ENCODE data around the gene ASIC2.

The ASIC2 gene

DNA sequence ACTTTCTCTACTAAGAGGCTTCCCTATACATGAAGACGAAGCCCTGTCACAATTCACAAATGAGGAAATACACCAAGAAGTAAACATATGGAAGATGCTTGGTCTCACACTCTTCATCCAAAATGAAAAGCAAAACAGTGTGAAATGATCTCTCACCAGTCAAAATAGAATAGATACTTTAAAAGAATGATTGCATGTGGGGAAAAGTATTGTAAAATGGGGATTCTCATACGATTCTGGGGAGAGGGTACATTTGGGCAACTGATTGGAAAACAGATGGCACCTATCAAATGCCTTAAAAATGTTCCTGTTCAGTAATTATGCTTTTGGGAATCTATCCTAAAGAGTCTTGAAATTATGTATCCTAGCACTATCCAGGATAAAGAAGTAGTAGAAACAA is 78.1 kb downstream of the ASIC2 start:
- DNase-seq (ENCODE audit: low read depth) = no peak
- TF ChIP-seq, protein P1, sequence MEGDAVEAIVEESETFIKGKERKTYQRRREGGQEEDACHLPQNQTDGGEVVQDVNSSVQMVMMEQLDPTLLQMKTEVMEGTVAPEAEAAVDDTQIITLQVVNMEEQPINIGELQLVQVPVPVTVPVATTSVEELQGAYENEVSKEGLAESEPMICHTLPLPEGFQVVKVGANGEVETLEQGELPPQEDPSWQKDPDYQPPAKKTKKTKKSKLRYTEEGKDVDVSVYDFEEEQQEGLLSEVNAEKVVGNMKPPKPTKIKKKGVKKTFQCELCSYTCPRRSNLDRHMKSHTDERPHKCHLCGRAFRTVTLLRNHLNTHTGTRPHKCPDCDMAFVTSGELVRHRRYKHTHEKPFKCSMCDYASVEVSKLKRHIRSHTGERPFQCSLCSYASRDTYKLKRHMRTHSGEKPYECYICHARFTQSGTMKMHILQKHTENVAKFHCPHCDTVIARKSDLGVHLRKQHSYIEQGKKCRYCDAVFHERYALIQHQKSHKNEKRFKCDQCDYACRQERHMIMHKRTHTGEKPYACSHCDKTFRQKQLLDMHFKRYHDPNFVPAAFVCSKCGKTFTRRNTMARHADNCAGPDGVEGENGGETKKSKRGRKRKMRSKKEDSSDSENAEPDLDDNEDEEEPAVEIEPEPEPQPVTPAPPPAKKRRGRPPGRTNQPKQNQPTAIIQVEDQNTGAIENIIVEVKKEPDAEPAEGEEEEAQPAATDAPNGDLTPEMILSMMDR (IDR thresholded peaks at IDR 0.05; ENCODE audit: insufficient read depth, low read depth, low read length, missing control alignments) = no peak
- H3K4me3 ChIP-seq (ENCODE audit: low read length) = no peak overlapping the region

- TF ChIP-seq, protein P1 (IDR thresholded peaks at IDR 0.05; ENCODE audit: insufficient read depth, low read depth, low read length, missing control alignments) = no peak
Observed at GRCh38 chr17:33210285-33210684, 82.8 kb downstream of the ASIC2 start.

DNA sequence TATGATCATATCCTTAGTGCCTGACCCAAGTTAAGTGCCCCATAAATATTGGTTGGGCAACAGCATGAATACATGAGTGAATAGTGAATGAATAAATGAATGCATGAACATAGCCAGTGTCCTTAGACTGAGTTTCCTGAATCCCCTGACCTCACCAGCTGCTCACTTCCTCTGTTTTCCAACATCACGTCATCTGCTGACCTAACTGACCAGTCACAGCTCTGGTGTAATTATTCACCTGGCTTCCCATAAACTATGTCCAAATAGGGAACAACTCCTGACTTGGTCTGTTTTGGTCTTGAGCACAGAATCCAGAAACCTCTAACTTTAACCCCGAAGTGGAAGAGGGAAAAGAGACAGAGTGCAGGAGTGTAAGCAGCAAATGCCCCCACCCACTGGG is 83.4 kb downstream of the ASIC2 start:
- no peak overlapping the region for H3K4me3 ChIP-seq (ENCODE audit: low read length)
- TF ChIP-seq, protein P1 (IDR thresholded peaks at IDR 0.05; ENCODE audit: insufficient read depth, low read depth, low read length, missing control alignments) = no peak
- DNase-seq (ENCODE audit: low read depth) = no peak

More at GRCh38 chr17:33210285-33210684, 82.8 kb downstream of the ASIC2 start:
- no peak for DNase-seq (ENCODE audit: low read depth)
- H3K4me3 ChIP-seq (ENCODE audit: low read length) = no peak overlapping the region

- TF ChIP-seq, protein P1 (IDR thresholded peaks at IDR 0.05; ENCODE audit: insufficient read depth, low read depth, low read length, missing control alignments) = no peak
- no peak for DNase-seq (ENCODE audit: low read depth)
- H3K4me3 ChIP-seq (ENCODE audit: low read length) = no peak overlapping the region
Observed at GRCh38 chr17:33207231-33207630, 85.9 kb downstream of the ASIC2 start.

DNA sequence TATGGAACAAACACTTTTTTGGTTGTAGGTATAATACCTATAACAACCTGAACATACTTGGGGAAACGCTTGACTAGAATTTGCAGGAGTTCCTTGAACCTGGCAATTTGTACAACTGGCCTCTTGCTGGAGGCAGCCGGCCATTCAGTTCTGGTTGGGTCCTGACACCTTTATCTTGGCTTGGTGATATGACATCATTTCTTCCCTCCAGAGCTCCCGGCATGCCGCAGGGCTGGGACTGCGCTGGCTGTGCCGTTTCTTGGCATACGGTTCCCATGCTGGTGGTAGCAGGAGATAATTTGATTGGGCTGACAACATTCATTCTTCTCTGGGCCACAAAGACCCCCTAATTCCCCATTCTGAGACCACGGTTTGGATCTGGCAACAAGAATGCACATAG is 87.5 kb downstream of the ASIC2 start:
- no peak overlapping the region for H3K4me3 ChIP-seq (ENCODE audit: low read length)
- TF ChIP-seq, protein P1 (IDR thresholded peaks at IDR 0.05; ENCODE audit: insufficient read depth, low read depth, low read length, missing control alignments) = no peak
- no peak for DNase-seq (ENCODE audit: low read depth)

DNA sequence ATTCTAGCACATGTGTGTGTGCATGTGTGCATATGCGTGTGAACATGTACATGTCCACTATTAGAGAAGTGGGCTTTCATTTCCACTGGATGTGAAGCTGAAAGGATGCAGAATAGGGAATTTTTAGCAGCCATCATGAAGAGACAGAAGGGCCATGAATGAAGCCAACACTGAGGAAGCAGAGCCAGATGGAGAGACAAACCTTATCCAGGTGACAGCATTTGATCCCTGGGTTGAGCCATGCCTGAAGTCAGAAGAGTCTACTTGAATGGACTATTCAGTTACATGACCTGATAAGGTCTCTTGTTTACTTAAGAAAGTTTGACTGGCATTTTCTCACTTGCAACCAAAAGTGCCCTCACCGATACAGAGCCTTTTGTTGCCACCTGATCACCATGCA is 88.4 kb downstream of the ASIC2 start:
- no peak overlapping the region for H3K4me3 ChIP-seq (ENCODE audit: low read length)
- TF ChIP-seq, protein P1 (IDR thresholded peaks at IDR 0.05; ENCODE audit: insufficient read depth, low read depth, low read length, missing control alignments) = no peak
- DNase-seq (ENCODE audit: low read depth) = no peak

DNA sequence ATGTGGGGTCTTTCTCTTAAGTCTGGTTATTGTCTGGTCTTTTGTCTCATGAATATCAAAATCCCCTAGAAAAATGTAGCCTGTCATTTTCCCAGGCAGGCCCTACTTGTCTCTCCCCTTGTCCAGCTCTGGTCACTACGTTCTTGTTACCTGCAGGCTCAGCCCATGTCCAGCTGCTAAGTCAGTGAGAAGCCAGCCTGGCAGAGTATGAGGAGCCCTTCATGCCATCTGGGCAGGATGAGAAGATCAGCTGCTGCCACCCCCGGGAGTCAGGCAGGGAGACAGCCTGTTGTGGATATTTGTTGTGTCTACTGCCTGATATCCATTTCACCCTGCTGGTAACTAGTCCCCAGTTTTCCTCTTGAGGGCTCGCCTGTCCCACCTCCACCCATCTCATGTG is 88.9 kb downstream of the ASIC2 start:
- TF ChIP-seq, protein P1 (IDR thresholded peaks at IDR 0.05; ENCODE audit: insufficient read depth, low read depth, low read length, missing control alignments) = no peak
- no peak overlapping the region for H3K4me3 ChIP-seq (ENCODE audit: low read length)
- no peak for DNase-seq (ENCODE audit: low read depth)
